Germinal center (tissue), 1 donor: ENCODE data around the gene HADHA.
A peak's percentile ranks its signal among the peaks of the same experiment; 100 is the strongest.

Experiments
- DNase-seq: peaks from one replicate; pipeline ENCODE4 v3.0.0; 2012; ENCODE audit warnings: mixed read lengths, low spot score

The HADHA gene

GRCh38 chr2:26191316-26192159 is 52.9 kb downstream of the HADHA start:
- DNase-seq: no peak

- DNase-seq: no peak
These were observed 54.1 kb downstream of the HADHA start for GRCh38 chr2:26190369-26190768.

- DNase-seq: no peak
These were observed 54.7 kb downstream of the HADHA start for GRCh38 chr2:26189751-26190150.

- DNase-seq: no peak
These were observed 55.3 kb downstream of the HADHA start for GRCh38 chr2:26189123-26189522.

GRCh38 chr2:26187537-26188104 is 56.8 kb downstream of the HADHA start:
- DNase-seq: no peak

GRCh38 chr2:26187114-26187513 is 57.3 kb downstream of the HADHA start:
- DNase-seq: no peak

- no peak for DNase-seq
These were observed 58.3 kb downstream of the HADHA start for GRCh38 chr2:26185954-26186770.

- DNase-seq: no peak
These were observed 59.0 kb downstream of the HADHA start for GRCh38 chr2:26185304-26185928.

GRCh38 chr2:26184555-26185303 is 59.7 kb downstream of the HADHA start:
- peak; percentile 90 for DNase-seq

- no peak for DNase-seq
These were observed 60.3 kb downstream of the HADHA start for GRCh38 chr2:26184121-26184520.

- DNase-seq: no peak
These were observed 61.4 kb downstream of the HADHA start for GRCh38 chr2:26182887-26183630.

GRCh38 chr2:26182441-26182840 is 62.0 kb downstream of the HADHA start:
- DNase-seq: no peak

- no peak for DNase-seq
These were observed 65.0 kb downstream of the HADHA start for GRCh38 chr2:26179446-26179913.

- DNase-seq: no peak
These were observed 65.5 kb downstream of the HADHA start for GRCh38 chr2:26178746-26179436.

GRCh38 chr2:26178246-26178645 is 66.2 kb downstream of the HADHA start:
- DNase-seq: no peak

GRCh38 chr2:26177122-26177521 is 67.3 kb downstream of the HADHA start:
- DNase-seq: no peak

GRCh38 chr2:26176279-26176615 is 68.2 kb downstream of the HADHA start:
- no peak for DNase-seq

- no peak for DNase-seq
These were observed 68.8 kb downstream of the HADHA start for GRCh38 chr2:26175466-26176278.

GRCh38 chr2:26174691-26175465 is 69.6 kb downstream of the HADHA start:
- no peak for DNase-seq
